Measurements from ENCODE around the gene HOXB7.

HOXB7 gene

GRCh38 chr17:48647103-48647962 lies 36.5 kb upstream of the HOXB7 start:
- H3K79me2 ChIP-seq (ENCODE audit: low read length) = no peaks in the 10 kb centered on the region
- no peak overlapping the region for H3K27ac ChIP-seq (ENCODE audit: low read length)
- no peaks in the 10 kb centered on the region for H3K4me1 ChIP-seq (ENCODE audit: low read length)
- no peak overlapping the region for H2AFZ ChIP-seq (ENCODE audit: low read depth, low read length)
- peak overlapping the region; percentile 71 for H3K4me3 ChIP-seq (ENCODE audit: low read length)
- no peaks in the 10 kb centered on the region for H3K36me3 ChIP-seq (replicated peaks; ENCODE audit: low read depth, low read length)
- no peaks in the 10 kb centered on the region for H3K27me3 ChIP-seq (ENCODE audit: low read depth, low read length)
- no peak overlapping the region for H3K9ac ChIP-seq (ENCODE audit: low read length)
- no peaks in the 10 kb centered on the region for H4K20me1 ChIP-seq (ENCODE audit: insufficient read depth, low read length)
- peak overlapping the region; percentile 64 for H3K4me2 ChIP-seq (ENCODE audit: low read length)
- H3K9me3 ChIP-seq (ENCODE audit: insufficient read depth, low read length) = no peaks in the 10 kb centered on the region
- TF ChIP-seq EZH2phosphoT487 (IDR thresholded peaks at IDR 0.05; ENCODE audit: low read depth) (no peak), CTCF (IDR thresholded peaks at IDR 0.05; ENCODE audit: low read depth, low read length) (no peak)

- no peaks in the 10 kb centered on the region for H3K36me3 ChIP-seq (replicated peaks; ENCODE audit: low read depth, low read length)
- H3K4me3 ChIP-seq (ENCODE audit: low read length) = no peak overlapping the region
- no peak overlapping the region for H2AFZ ChIP-seq (ENCODE audit: low read depth, low read length)
- no peak overlapping the region for H3K9ac ChIP-seq (ENCODE audit: low read length)
- H4K20me1 ChIP-seq (ENCODE audit: insufficient read depth, low read length) = no peaks in the 10 kb centered on the region
- H3K27me3 ChIP-seq (ENCODE audit: low read depth, low read length) = no peaks in the 10 kb centered on the region
- H3K9me3 ChIP-seq (ENCODE audit: insufficient read depth, low read length) = no peaks in the 10 kb centered on the region
- H3K79me2 ChIP-seq (ENCODE audit: low read length) = no peaks in the 10 kb centered on the region
- H3K4me2 ChIP-seq (ENCODE audit: low read length) = no peak overlapping the region
- no peaks in the 10 kb centered on the region for H3K4me1 ChIP-seq (ENCODE audit: low read length)
- TF ChIP-seq EZH2phosphoT487 (IDR thresholded peaks at IDR 0.05; ENCODE audit: low read depth) (no peak), CTCF (IDR thresholded peaks at IDR 0.05; ENCODE audit: low read depth, low read length) (no peak)
- H3K27ac ChIP-seq (ENCODE audit: low read length) = no peak overlapping the region
Measured at GRCh38 chr17:48646183-48647102, 35.6 kb upstream of the HOXB7 start.

- Histone ChIP-seq H3K27ac (ENCODE audit: low read length) (no peak overlapping the region), H3K79me2 (ENCODE audit: low read length) (no peaks in the 10 kb centered on the region), H3K4me1 (ENCODE audit: low read length) (no peaks in the 10 kb centered on the region), H3K4me3 (ENCODE audit: low read length) (no peak overlapping the region), H3K36me3 (replicated peaks; ENCODE audit: low read depth, low read length) (no peaks in the 10 kb centered on the region), H3K9me3 (ENCODE audit: insufficient read depth, low read length) (no peaks in the 10 kb centered on the region), H3K4me2 (ENCODE audit: low read length) (no peak overlapping the region), H3K9ac (ENCODE audit: low read length) (no peak overlapping the region), H3K27me3 (ENCODE audit: low read depth, low read length) (no peaks in the 10 kb centered on the region), H2AFZ (ENCODE audit: low read depth, low read length) (no peak overlapping the region), H4K20me1 (ENCODE audit: insufficient read depth, low read length) (no peaks in the 10 kb centered on the region)
- no peak for TF ChIP-seq EZH2phosphoT487 (IDR thresholded peaks at IDR 0.05; ENCODE audit: low read depth)
- no peak for TF ChIP-seq CTCF (IDR thresholded peaks at IDR 0.05; ENCODE audit: low read depth, low read length)
Measured at GRCh38 chr17:48645639-48646182, 34.9 kb upstream of the HOXB7 start.

Data from OCI-LY3 (cell line).